Tibial artery (tissue), 4 donors: ENCODE measurements around the gene USP49.

ENCODE experiments used
- DNase-seq, 2 donors: peaks; one replicate each; pipeline ENCODE4 v3.0.0-alpha.2; 2019
- H3K27ac ChIP-seq, 2 donors: fragments of 200-600 bp; sonication (generic) in 1 of 2; 1 replicate in 1 of 2; 2 replicates in 1 of 2; pipeline ENCODE4 v1.5.1; 2018 to 2019; ENCODE audit warnings: mild to moderate bottlenecking in 1 of 2
- H3K27me3 ChIP-seq, 2 donors: fragments of 200-600 bp; sonication (generic) in 1 of 2; one replicate each; pipeline versions ENCODE4 v1.5.1 to v1.6.0; 2016 to 2019
- H3K36me3 ChIP-seq, 3 donors: fragments of 200-600 bp; sonication (generic) in 2 of 3; one replicate each; pipeline ENCODE4 v1.5.1; 2016 to 2019; ENCODE audit warnings: mild to moderate bottlenecking in 2 of 3
- H3K4me1 ChIP-seq, 4 donors: fragments of 200-600 bp; sonication (generic) in 2 of 4; 1 replicate in 3 of 4; 2 replicates in 1 of 4; pipeline ENCODE4 v1.5.1; 2016 to 2019
- H3K4me3 ChIP-seq, 2 donors: fragments of 200-600 bp; sonication (generic) in 1 of 2; 1 replicate in 1 of 2; 2 replicates in 1 of 2; pipeline ENCODE4 v1.5.1; 2018 to 2019; ENCODE audit warnings: mild to moderate bottlenecking in 2 of 2
- H3K9me3 ChIP-seq, 3 donors: fragments of 200-600 bp; sonication (generic) in 1 of 3; one replicate each; pipeline ENCODE4 v1.5.1; 2016 to 2019
- CTCF ChIP-seq, 2 experiments: fragments of 200-600 bp in 1 of 2; fragments of 450-650 bp in 1 of 2; IDR thresholded peaks; one replicate each; pipeline ENCODE4 v1.5.1; 2017 to 2019; ENCODE audit warnings: antibody characterized with exemption in 2 of 2, mild to moderate bottlenecking in 1 of 2, moderate library complexity in 1 of 2
- intact Hi-C: fragments of 100-400 bp; cut with DNase I; formaldehyde crosslinking; loops from one replicate; pipeline ENCODE4 v1.15.0; 2023; ENCODE audit warnings: low total_unique reads

Gene USP49

GRCh38 chr6:41805830-41806774 is 89.1 kb downstream of the USP49 start:
- intact Hi-C loops, result no loop called here
- H3K4me1 ChIP-seq, result no peaks in the 10 kb centered on the region
- H3K27me3 ChIP-seq, result no peaks in the 10 kb centered on the region
- no peak for TF ChIP-seq CTCF (IDR thresholded peaks at IDR 0.05)
- H3K4me3 ChIP-seq, result no peak overlapping the region
- H3K36me3 ChIP-seq, result peaks cover 11 to 20% (median 17%) of the 10 kb centered on the region in 3 donors
- no peak for DNase-seq
- H3K27ac ChIP-seq, result no peak overlapping the region
- no peaks in the 10 kb centered on the region for H3K9me3 ChIP-seq

- no peaks in the 10 kb centered on the region for H3K4me1 ChIP-seq
- H3K27me3 ChIP-seq, result no peaks in the 10 kb centered on the region
- H3K4me3 ChIP-seq, result no peak overlapping the region
- H3K36me3 ChIP-seq, result peaks cover 11 to 36% (median 17%) of the 10 kb centered on the region in 3 donors
- TF ChIP-seq CTCF (IDR thresholded peaks at IDR 0.05), result no peak
- H3K27ac ChIP-seq, result no peak overlapping the region
- no peaks in the 10 kb centered on the region for H3K9me3 ChIP-seq
- intact Hi-C loops, result no loop called here
- no peak for DNase-seq
Measured at GRCh38 chr6:41801380-41801779, 93.8 kb downstream of the USP49 start.

GRCh38 chr6:41799559-41799911 is 95.6 kb downstream of the USP49 start:
- intact Hi-C loops, result no loop called here
- H3K9me3 ChIP-seq, result no peaks in the 10 kb centered on the region
- no peak overlapping the region for H3K27ac ChIP-seq
- no peaks in the 10 kb centered on the region for H3K27me3 ChIP-seq
- H3K4me1 ChIP-seq, result no peaks in the 10 kb centered on the region
- DNase-seq, result no peak
- TF ChIP-seq CTCF (IDR thresholded peaks at IDR 0.05), result no peak
- no peak overlapping the region for H3K4me3 ChIP-seq
- peaks cover 0 to 38% (median 15%) of the 10 kb centered on the region in 3 donors for H3K36me3 ChIP-seq

- Histone ChIP-seq H3K4me3 (no peak overlapping the region), H3K4me1 (no peaks in the 10 kb centered on the region), H3K9me3 (no peaks in the 10 kb centered on the region), H3K36me3 (peaks cover 0 to 42% (median 15%) of the 10 kb centered on the region in 3 donors), H3K27ac (no peak overlapping the region), H3K27me3 (no peaks in the 10 kb centered on the region)
- intact Hi-C loops, result no loop called here
- no peak for DNase-seq
- TF ChIP-seq CTCF (IDR thresholded peaks at IDR 0.05), result no peak
Measured at GRCh38 chr6:41798901-41799558, 96.1 kb downstream of the USP49 start.

GRCh38 chr6:41796474-41796873 is 98.7 kb downstream of the USP49 start:
- H3K4me3 ChIP-seq, result no peak overlapping the region
- H3K27ac ChIP-seq, result no peak overlapping the region
- TF ChIP-seq CTCF (IDR thresholded peaks at IDR 0.05), result no peak
- peaks cover 0 to 56% (median 29%) of the 10 kb centered on the region in 3 donors for H3K36me3 ChIP-seq
- no peak for DNase-seq
- H3K9me3 ChIP-seq, result no peaks in the 10 kb centered on the region
- no peaks in the 10 kb centered on the region for H3K27me3 ChIP-seq
- no peaks in the 10 kb centered on the region for H3K4me1 ChIP-seq
- intact Hi-C loops, result no loop called here
